Endodermal cell (in vitro differentiated cells): ENCODE results near the gene ESRRA. TPM values are rescaled to one million over a fixed set of nuclear protein-coding genes. Genes with fewer than 3 reads are reported as not detected.

ENCODE experiments used
- DNase-seq: peaks from one replicate; pipeline ENCODE4 v3.0.0-alpha.2; 2017
- H3K27ac ChIP-seq: 2 replicates; pipeline ENCODE4 v1.5.1; 2013; ENCODE audit warnings: mild to moderate bottlenecking, low read depth, low read length, moderate library complexity
- H3K27me3 ChIP-seq: 2 replicates; pipeline ENCODE4 v1.6.1; 2013; ENCODE audit warnings: mild to moderate bottlenecking, low read length, moderate library complexity; ENCODE audit not compliant: insufficient read depth, control insufficient read depth, poor library complexity, severe bottlenecking
- H3K36me3 ChIP-seq: 2 replicates; pipeline ENCODE4 v1.7.0; 2013; ENCODE audit warnings: mild to moderate bottlenecking, low read length, moderate library complexity; ENCODE audit not compliant: control insufficient read depth, insufficient read depth
- H3K4me1 ChIP-seq: one replicate; pipeline ENCODE4 v1.7.0; 2013; ENCODE audit warnings: low read length; ENCODE audit not compliant: control insufficient read depth, insufficient read depth
- H3K4me3 ChIP-seq: 2 replicates; pipeline ENCODE4 v1.5.1; 2013; ENCODE audit warnings: mild to moderate bottlenecking, low read length, moderate library complexity
- H3K9ac ChIP-seq: 2 replicates; pipeline ENCODE4 v1.6.1; 2013; ENCODE audit warnings: mild to moderate bottlenecking, low read length, moderate library complexity; ENCODE audit not compliant: poor library complexity, severe bottlenecking; ENCODE audit errors: extremely low read depth
- H3K9me3 ChIP-seq: 2 replicates; pipeline ENCODE4 v1.6.1; 2013; ENCODE audit warnings: mild to moderate bottlenecking, low read length, moderate library complexity; ENCODE audit not compliant: control insufficient read depth
- H3K27ac Mint-ChIP-seq: 2 replicates; pipeline ENCODE4 v1.8.0; 2020; ENCODE audit warnings: mixed read lengths
- H3K27me3 Mint-ChIP-seq: 2 replicates; pipeline ENCODE4 v1.8.0; 2021; ENCODE audit warnings: mild to moderate bottlenecking, mixed read lengths; ENCODE audit not compliant: insufficient read depth
- H3K36me3 Mint-ChIP-seq: 2 replicates; pipeline ENCODE4 v1.8.0; 2020; ENCODE audit warnings: low read depth, mixed read lengths
- H3K4me1 Mint-ChIP-seq: 2 replicates; pipeline ENCODE4 v1.8.0; 2020; ENCODE audit warnings: mixed read lengths
- H3K4me3 Mint-ChIP-seq: 2 replicates; pipeline ENCODE4 v1.8.0; 2020; ENCODE audit warnings: mild to moderate bottlenecking, moderate library complexity, mixed read lengths
- H3K9me3 Mint-ChIP-seq: 2 replicates; pipeline ENCODE4 v1.8.0; 2020; ENCODE audit warnings: mild to moderate bottlenecking, mixed read lengths
- CTCF ChIP-seq: fragments of 200-600 bp; sonication (generic); conservative IDR thresholded peaks from 2 replicates; pipeline ENCODE4 v1.5.0; 2021; ENCODE audit warnings: antibody characterized with exemption, mild to moderate bottlenecking
- WGBS, 2 experiments: methylation state at CpG; one replicate each; pipeline versions ENCODE4 v1.1.5 to v1.1.7; 2013; ENCODE audit warnings: missing lambda C conversion rate in 2 of 2, mixed read lengths in 1 of 2; ENCODE audit not compliant: insufficient coverage in 1 of 2, insufficient read length in 1 of 2; 5-methylcytosine and 5-hydroxymethylcytosine counted together
- total RNA-seq, 2 donors: library from RNA; stranded (reverse); fragmentation: NEBNext Ultra II Directional in 1 of 2; extraction: Animal tissue kit (Norgen Biotek cat#: 25700) in 1 of 2; gene quantifications; 2 replicates in 1 of 2; 3 replicates in 1 of 2; pipeline ENCODE4 v1.2.1, GENCODE V29; 2021

The ESRRA gene
- total RNA-seq, 2 donors from 2014 or later = 22.8 to 34.5 TPM

GRCh38 chr11:64287676-64288352 is 17.5 kb upstream of the ESRRA start:
- Mint-ChIP-seq H3K4me1 (peaks cover 6% of the 10 kb centered on the region), H3K27ac (no peak overlapping the region), H3K36me3 (peaks cover 8% of the 10 kb centered on the region), H3K9me3 (no peaks in the 10 kb centered on the region), H3K27me3 (peaks cover 35% of the 10 kb centered on the region), H3K4me3 (no peak overlapping the region)
- 92 to 95% methylated on average over 20 to 33 of the region's 33 CpGs for WGBS, 2 experiments
- H3K27ac ChIP-seq = no peak overlapping the region
- no peaks in the 10 kb centered on the region for H3K9me3 ChIP-seq
- DNase-seq = no peak
- H3K27me3 ChIP-seq = peaks cover 36% of the 10 kb centered on the region
- H3K4me3 ChIP-seq = no peak overlapping the region
- TF ChIP-seq CTCF = no peak
- peaks cover 4% of the 10 kb centered on the region for H3K36me3 ChIP-seq
- no peak overlapping the region for H3K9ac ChIP-seq
- no peaks in the 10 kb centered on the region for H3K4me1 ChIP-seq

GRCh38 chr11:64288353-64288750 is 17.0 kb upstream of the ESRRA start:
- H3K9ac ChIP-seq = no peak overlapping the region
- H3K27me3 Mint-ChIP-seq = peaks cover 41% of the 10 kb centered on the region
- H3K9me3 ChIP-seq = no peaks in the 10 kb centered on the region
- H3K36me3 Mint-ChIP-seq = peaks cover 5% of the 10 kb centered on the region
- no peak overlapping the region for H3K27ac ChIP-seq
- DNase-seq = no peak
- no peak overlapping the region for H3K27ac Mint-ChIP-seq
- no peaks in the 10 kb centered on the region for H3K4me1 ChIP-seq
- H3K27me3 ChIP-seq = peaks cover 41% of the 10 kb centered on the region
- 89 to 90% methylated on average over 3 to 9 of the region's 9 CpGs for WGBS, 2 experiments
- no peak for TF ChIP-seq CTCF
- no peak overlapping the region for H3K4me3 ChIP-seq
- H3K36me3 ChIP-seq = no peaks in the 10 kb centered on the region
- H3K4me3 Mint-ChIP-seq = no peak overlapping the region
- no peaks in the 10 kb centered on the region for H3K9me3 Mint-ChIP-seq
- peaks cover 6% of the 10 kb centered on the region for H3K4me1 Mint-ChIP-seq

- Histone ChIP-seq H3K36me3 (no peaks in the 10 kb centered on the region), H3K4me3 (no peak overlapping the region), H3K27me3 (peaks cover 48% of the 10 kb centered on the region), H3K27ac (no peak overlapping the region), H3K9ac (no peak overlapping the region), H3K4me1 (no peaks in the 10 kb centered on the region), H3K9me3 (no peaks in the 10 kb centered on the region)
- peaks cover 6% of the 10 kb centered on the region for H3K4me1 Mint-ChIP-seq
- no peak for DNase-seq
- H3K27ac Mint-ChIP-seq = no peak overlapping the region
- peaks cover 48% of the 10 kb centered on the region for H3K27me3 Mint-ChIP-seq
- 80 to 90% methylated on average over 1 to 13 of the region's 13 CpGs for WGBS, 2 experiments
- no peaks in the 10 kb centered on the region for H3K9me3 Mint-ChIP-seq
- no peak overlapping the region for H3K4me3 Mint-ChIP-seq
- no peak for TF ChIP-seq CTCF
- peaks cover 5% of the 10 kb centered on the region for H3K36me3 Mint-ChIP-seq
Measured at GRCh38 chr11:64289002-64289564, 16.2 kb upstream of the ESRRA start.
